Fibroblast of mammary gland (primary cell): ENCODE results near the gene CORO2B.

Source experiments
- DNase-seq: peaks from one replicate; pipeline ENCODE4 v3.0.0-alpha.2; 2010; ENCODE audit warnings: low read depth
- H3K4me3 ChIP-seq: 2 replicates; pipeline ENCODE4 v1.5.1; 2011; ENCODE audit warnings: low read depth, mild to moderate bottlenecking, low read length, moderate library complexity; ENCODE audit not compliant: control insufficient read depth
- TF ChIP-seq, protein P1 (sequence below): conservative IDR thresholded peaks from 2 replicates; pipeline ENCODE4 v1.5.1; 2011; ENCODE audit warnings: low read depth, low read length, inconsistent platforms; ENCODE audit not compliant: control insufficient read depth, insufficient read depth

CORO2B gene

DNA sequence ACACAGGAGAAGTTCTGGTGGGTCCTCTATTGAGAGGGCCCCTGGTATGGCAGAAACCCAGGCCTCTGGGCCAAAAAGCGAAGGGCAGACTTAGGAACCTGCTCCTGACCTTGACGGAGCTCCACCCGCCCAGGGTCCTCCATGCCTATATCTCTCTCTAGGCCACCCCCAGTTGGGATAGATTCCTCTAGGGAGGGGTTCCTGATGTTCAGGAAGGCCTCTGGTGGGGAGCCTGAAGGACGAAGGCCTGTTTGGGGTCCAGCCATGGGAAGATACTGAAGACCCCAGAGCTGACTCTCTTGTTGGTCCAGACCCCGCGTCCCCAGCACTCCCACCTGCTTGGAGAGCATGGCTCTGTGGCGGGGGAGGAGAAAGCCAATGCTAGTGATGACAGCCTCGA is 104.2 kb downstream of the CORO2B start:
- no peak for DNase-seq
- TF ChIP-seq, protein P1, sequence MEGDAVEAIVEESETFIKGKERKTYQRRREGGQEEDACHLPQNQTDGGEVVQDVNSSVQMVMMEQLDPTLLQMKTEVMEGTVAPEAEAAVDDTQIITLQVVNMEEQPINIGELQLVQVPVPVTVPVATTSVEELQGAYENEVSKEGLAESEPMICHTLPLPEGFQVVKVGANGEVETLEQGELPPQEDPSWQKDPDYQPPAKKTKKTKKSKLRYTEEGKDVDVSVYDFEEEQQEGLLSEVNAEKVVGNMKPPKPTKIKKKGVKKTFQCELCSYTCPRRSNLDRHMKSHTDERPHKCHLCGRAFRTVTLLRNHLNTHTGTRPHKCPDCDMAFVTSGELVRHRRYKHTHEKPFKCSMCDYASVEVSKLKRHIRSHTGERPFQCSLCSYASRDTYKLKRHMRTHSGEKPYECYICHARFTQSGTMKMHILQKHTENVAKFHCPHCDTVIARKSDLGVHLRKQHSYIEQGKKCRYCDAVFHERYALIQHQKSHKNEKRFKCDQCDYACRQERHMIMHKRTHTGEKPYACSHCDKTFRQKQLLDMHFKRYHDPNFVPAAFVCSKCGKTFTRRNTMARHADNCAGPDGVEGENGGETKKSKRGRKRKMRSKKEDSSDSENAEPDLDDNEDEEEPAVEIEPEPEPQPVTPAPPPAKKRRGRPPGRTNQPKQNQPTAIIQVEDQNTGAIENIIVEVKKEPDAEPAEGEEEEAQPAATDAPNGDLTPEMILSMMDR, result no peak
- no peak overlapping the region for H3K4me3 ChIP-seq

DNA sequence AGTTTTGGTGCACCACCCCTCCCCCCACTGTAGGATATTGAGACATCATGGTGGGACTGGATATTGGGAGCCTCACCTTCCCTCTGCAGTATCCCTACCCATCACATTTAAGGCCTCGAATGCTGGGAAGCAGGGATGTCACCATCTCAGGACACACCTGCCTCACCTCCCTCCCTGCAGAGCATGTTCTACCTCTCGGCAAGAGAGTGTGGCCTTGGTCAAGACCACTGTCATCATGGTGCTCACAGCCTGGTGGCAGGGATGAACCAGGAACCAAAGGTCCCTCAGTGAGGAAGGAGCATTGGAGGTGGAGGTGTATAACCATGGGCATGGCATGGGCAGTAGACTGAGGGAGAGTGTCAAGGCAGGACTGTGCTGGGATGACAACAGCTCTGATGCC is 104.8 kb downstream of the CORO2B start:
- TF ChIP-seq, protein P1, result no peak
- no peak overlapping the region for H3K4me3 ChIP-seq
- no peak for DNase-seq

DNA sequence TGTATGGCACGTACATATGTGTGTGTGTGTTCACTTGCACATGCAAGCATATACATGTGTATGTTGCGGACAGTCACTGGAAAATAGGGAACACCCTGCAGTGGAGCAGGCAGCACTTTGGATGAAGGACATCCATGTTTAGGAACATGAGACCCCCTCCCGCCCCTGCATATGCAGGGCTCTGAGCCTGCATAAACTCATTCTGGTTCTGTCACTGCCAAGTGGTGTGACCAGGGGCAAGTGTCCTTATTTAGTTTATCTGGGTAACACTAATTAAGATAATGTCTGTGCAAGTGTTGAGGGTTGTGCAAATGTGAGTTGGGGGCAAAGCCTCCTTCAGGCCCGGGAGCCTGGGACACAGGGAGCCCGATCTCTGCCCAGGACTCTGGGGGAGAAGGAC is 105.7 kb downstream of the CORO2B start:
- no peak for DNase-seq
- H3K4me3 ChIP-seq, result no peak overlapping the region
- TF ChIP-seq, protein P1, result no peak

DNA sequence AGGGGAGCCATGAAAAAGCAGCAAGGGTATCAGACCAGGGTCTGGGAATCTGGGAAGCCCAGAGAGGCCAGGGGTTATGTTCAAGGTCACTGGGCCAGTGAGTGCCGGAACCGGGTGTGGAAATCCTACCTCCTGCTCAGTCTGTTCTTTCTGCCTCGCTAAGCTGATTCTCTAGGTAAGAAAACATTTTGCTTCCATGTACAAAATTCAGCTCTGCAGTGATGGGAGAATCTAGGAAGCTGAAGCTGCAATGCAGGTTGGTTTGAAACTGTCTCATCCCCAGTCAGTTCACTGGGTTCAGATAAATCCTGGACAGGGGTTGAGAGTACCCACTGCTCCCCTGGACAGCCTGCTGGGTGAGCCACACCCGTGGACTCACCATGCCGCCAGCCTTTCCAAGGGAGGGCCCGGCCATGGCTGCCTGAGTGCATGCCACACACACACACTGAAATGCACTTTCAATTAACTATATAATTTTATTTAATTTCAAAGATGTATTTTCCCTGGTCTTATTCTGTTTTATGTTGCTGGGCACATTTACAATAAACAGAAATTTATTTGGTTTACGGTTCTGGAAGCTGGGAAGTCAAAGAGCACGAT is 108.4 kb downstream of the CORO2B start:
- no peak overlapping the region for H3K4me3 ChIP-seq
- DNase-seq, result no peak
- TF ChIP-seq, protein P1, result no peak

DNA sequence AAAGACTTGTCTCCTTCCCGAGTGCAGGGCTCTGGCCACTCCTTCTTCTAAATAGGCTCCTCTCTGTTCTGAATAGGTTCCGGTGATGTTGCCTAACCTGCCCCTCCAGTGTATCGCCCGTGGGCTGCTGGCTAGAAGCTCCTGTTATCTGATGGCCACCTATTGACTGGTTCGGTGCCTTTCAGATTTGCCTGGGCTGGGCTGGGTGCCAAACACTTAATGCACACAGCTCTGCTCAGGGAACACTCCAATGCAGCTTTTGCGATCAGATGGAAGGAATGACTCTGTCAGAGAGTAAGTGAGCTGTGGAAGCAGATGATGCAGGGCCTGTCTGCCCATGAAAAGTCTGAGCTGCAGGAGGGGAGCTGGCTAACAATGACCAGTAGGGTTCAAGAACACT is 112.9 kb downstream of the CORO2B start:
- no peak for DNase-seq
- TF ChIP-seq, protein P1, result no peak
- no peak overlapping the region for H3K4me3 ChIP-seq

DNA sequence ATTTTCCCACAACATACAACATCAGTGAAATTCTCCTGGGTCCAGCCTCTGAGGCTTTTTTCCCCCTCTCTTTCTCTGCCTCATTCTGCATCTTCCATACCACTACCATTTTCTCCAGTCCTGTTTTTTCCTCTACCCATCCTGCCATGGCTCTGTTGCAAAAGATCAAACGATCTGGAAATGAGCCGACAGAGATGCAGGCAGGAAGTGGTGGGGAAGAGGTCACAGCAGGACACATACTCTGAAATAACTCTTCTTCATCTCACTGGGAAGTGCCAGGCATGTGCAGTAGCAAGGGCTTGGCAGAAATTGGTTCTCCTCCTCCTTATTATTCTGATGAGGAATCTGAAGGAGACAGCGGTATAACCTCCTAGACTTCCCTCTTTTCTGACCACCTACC is 114.3 kb downstream of the CORO2B start:
- TF ChIP-seq, protein P1, result no peak
- H3K4me3 ChIP-seq, result no peak overlapping the region
- DNase-seq, result peak; percentile 43

DNA sequence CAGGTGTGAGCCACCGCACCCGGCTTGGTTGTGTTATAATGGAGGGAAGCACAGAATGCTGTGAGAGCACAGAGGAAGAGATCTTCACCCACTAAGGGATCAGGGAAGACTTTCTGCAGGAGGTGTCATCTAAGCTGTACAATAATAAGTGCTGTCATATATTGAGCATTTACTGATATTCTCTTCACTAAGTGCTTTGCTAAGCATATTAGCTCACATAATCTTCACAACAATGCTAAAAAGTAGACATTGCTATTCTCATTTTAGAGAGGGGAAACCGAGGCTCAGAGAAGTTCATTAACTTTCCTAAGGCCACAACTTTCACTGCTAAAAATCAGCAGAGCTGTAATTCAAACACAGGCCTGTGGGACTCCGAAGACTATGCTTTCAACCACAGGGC is 115.3 kb downstream of the CORO2B start:
- no peak overlapping the region for H3K4me3 ChIP-seq
- DNase-seq, result no peak
- TF ChIP-seq, protein P1, result no peak
